HepG2 (cell line): ENCODE data around the gene JTB. TPM values are rescaled to one million over a fixed set of nuclear protein-coding genes. Genes with fewer than 3 reads are reported as not detected.

Source experiments
- DBP ChIP-seq: sonication (generic); formaldehyde crosslinking; IDR thresholded peaks from 2 replicates; pipeline ENCODE4 v1.4.0; 2020; ENCODE audit warnings: missing genetic modification reagents; ENCODE audit errors: not compliant biosample characterization
- FOXO4 ChIP-seq: sonication (generic); formaldehyde crosslinking; conservative IDR thresholded peaks from 2 replicates; pipeline ENCODE4 v1.8.1; 2023; ENCODE audit warnings: missing genetic modification reagents
- HDAC2 ChIP-seq: sonication (generic); formaldehyde crosslinking; IDR thresholded peaks from 2 replicates; pipeline ENCODE4 v1.4.0; 2020; ENCODE audit warnings: missing genetic modification reagents
- KMT2A ChIP-seq: sonication (generic); formaldehyde crosslinking; IDR thresholded peaks from 2 replicates; pipeline ENCODE4 v1.4.0; 2020; ENCODE audit warnings: missing genetic modification reagents
- SKIL ChIP-seq: sonication (generic); formaldehyde crosslinking; IDR thresholded peaks from 2 replicates; pipeline ENCODE4 v1.8.0; 2022; ENCODE audit warnings: missing genetic modification reagents, mild to moderate bottlenecking, moderate library complexity, borderline replicate concordance
- ZFAT ChIP-seq: sonication (generic); formaldehyde crosslinking; conservative IDR thresholded peaks from 2 replicates; pipeline ENCODE4 v1.8.1; 2023; ENCODE audit warnings: missing genetic modification reagents, inconsistent platforms
- ZFP90 ChIP-seq: sonication (generic); formaldehyde crosslinking; IDR thresholded peaks from 2 replicates; pipeline ENCODE4 v1.8.0; 2022; ENCODE audit warnings: missing genetic modification reagents, mild to moderate bottlenecking, inconsistent platforms, borderline replicate concordance
- ZFYVE20 ChIP-seq: sonication (generic); formaldehyde crosslinking; IDR thresholded peaks from 2 replicates; pipeline ENCODE4 v1.8.0; 2023; ENCODE audit warnings: low read depth, mild to moderate bottlenecking, moderate library complexity, missing genetic modification reagents, borderline replicate concordance
- ZMAT5 ChIP-seq: sonication (generic); formaldehyde crosslinking; IDR thresholded peaks from 2 replicates; pipeline ENCODE4 v1.5.0; 2020; ENCODE audit warnings: mild to moderate bottlenecking, low read depth, missing genetic modification reagents, borderline replicate concordance
- ZMYM3 ChIP-seq: sonication (generic); formaldehyde crosslinking; IDR thresholded peaks from 2 replicates; pipeline ENCODE4 v1.5.1; 2020; ENCODE audit warnings: mild to moderate bottlenecking, missing genetic modification reagents
- ZNF275 ChIP-seq: sonication (generic); formaldehyde crosslinking; IDR thresholded peaks from 2 replicates; pipeline ENCODE4 v1.8.0; 2022; ENCODE audit warnings: missing genetic modification reagents, mild to moderate bottlenecking, inconsistent platforms, borderline replicate concordance
- ZNF281 ChIP-seq: sonication (generic); formaldehyde crosslinking; IDR thresholded peaks from 2 replicates; pipeline ENCODE4 v1.4.0; 2020; ENCODE audit warnings: missing genetic modification reagents, borderline replicate concordance
- ZNF329 ChIP-seq: sonication (generic); formaldehyde crosslinking; IDR thresholded peaks from 2 replicates; pipeline ENCODE4 v1.9.0; 2021; ENCODE audit warnings: low read depth, mild to moderate bottlenecking, missing genetic modification reagents
- ZNF512 ChIP-seq: sonication (generic); formaldehyde crosslinking; IDR thresholded peaks from 2 replicates; pipeline ENCODE4 v1.4.0; 2020; ENCODE audit warnings: mild to moderate bottlenecking, missing genetic modification reagents
- ZNF607 ChIP-seq: sonication (generic); formaldehyde crosslinking; IDR thresholded peaks from 2 replicates; pipeline ENCODE4 v1.5.1; 2020; ENCODE audit warnings: missing genetic modification reagents, mild to moderate bottlenecking, borderline replicate concordance
- ZNF674 ChIP-seq: sonication (generic); formaldehyde crosslinking; IDR thresholded peaks from 2 replicates; pipeline ENCODE4 v1.5.0; 2020; ENCODE audit warnings: low read depth, mild to moderate bottlenecking, missing genetic modification reagents
- ZSCAN9 ChIP-seq: IDR thresholded peaks from 2 replicates; pipeline ENCODE4 v1.6.1; 2016; ENCODE audit warnings: borderline replicate concordance
- polyA plus RNA-seq, 8 experiments: library from polyadenylated mRNA; depleted of rRNA in 3 of 8; stranded (reverse) in 7 of 8; unstranded in 1 of 8; fragments of >200 nt; fragmentation: Illumina TruSeq in 4 of 8; extraction: Trizol in 4 of 8; gene quantifications; 2 replicates each; pipeline versions ENCODE4 v1.2.1 to v1.2.3, GENCODE V29; 2011 to 2016; ENCODE audit warnings: low read depth in 4 of 8, missing spikeins in 1 of 8, mixed read lengths in 1 of 8; ENCODE audit not compliant: insufficient read depth in 1 of 8
- total RNA-seq, 5 experiments: library from RNA; depleted of rRNA; stranded (reverse); fragments of >200 nt; fragmentation: Illumina TruSeq; extraction: Trizol; gene quantifications; 2 replicates each; pipeline ENCODE4 v1.2.3, GENCODE V29; 2016; ENCODE audit warnings: low read depth in 1 of 5

Gene JTB
- total and polyA plus RNA-seq, 2 of the 13 experiments (the other 11 are each of a cell fraction or from before 2014, with no cell fraction given) = 96.7 to 99.2 TPM

- TF ChIP-seq ZFAT (CRISPR knock-in tag) (no peak), DBP (CRISPR knock-in tag) (no peak), ZNF329 (CRISPR knock-in tag) (no peak), KMT2A (peak; percentile 22; the same call in 1 of the 2 replicates), ZFP90 (peak; percentile 60; the same call in 1 of the 2 replicates), ZSCAN9 (CRISPR knock-in tag) (no peak), FOXO4 (CRISPR knock-in tag) (no peak), ZNF275 (CRISPR knock-in tag) (no peak), HDAC2 (CRISPR knock-in tag) (peak; percentile 51; the same call in 1 of the 2 replicates), ZFYVE20 (CRISPR knock-in tag) (no peak), ZNF674 (CRISPR knock-in tag) (no peak), ZMYM3 (CRISPR knock-in tag) (no peak; the same call in 1 of the 2 replicates), ZNF512 (CRISPR knock-in tag) (no peak), ZNF281 (CRISPR knock-in tag) (peak; percentile 78; the same call in 1 of the 2 replicates), ZNF607 (CRISPR knock-in tag) (peak; percentile 77; the same call in 1 of the 2 replicates), ZMAT5 (CRISPR knock-in tag) (no peak), SKIL (CRISPR knock-in tag) (peak; percentile 62; the same call in 1 of the 2 replicates)
Observed at GRCh38 chr1:153946622-153947241, 30.7 kb downstream of the JTB start, which contains the start of gene DENND4B (continued).
